Cardiac muscle cell (in vitro differentiated cells and primary cell): ENCODE measurements around the gene PPP1R12A. TPM values are rescaled to one million over a fixed set of nuclear protein-coding genes. Genes with fewer than 3 reads are reported as not detected.
"Not testable (repeated sequence)": the region's sequence is repeated elsewhere in the genome, so short reads cannot be mapped to it uniquely, and the experiment has no call there.

Experiments
- DNase-seq, 2 donors: peaks; one replicate each; pipeline versions ENCODE4 v3.0.0 to v3.0.0-alpha.2; 2010 to 2017; ENCODE audit warnings: low read depth in 1 of 2, low spot score in 1 of 2
- H3K27ac ChIP-seq: fragments of 200-600 bp; sonication (generic); 2 replicates; pipeline ENCODE4 v1.5.1; 2016
- H3K27me3 ChIP-seq: fragments of 200-600 bp; sonication (generic); 2 replicates; pipeline ENCODE4 v1.6.0; 2016; ENCODE audit warnings: control low read depth
- H3K36me3 ChIP-seq: fragments of 200-600 bp; sonication (generic); 2 replicates; pipeline ENCODE4 v1.5.1; 2016; ENCODE audit warnings: control low read depth
- H3K4me1 ChIP-seq: fragments of 200-600 bp; sonication (generic); 2 replicates; pipeline ENCODE4 v1.8.1; 2017; ENCODE audit warnings: low read depth, mild to moderate bottlenecking, mixed run types
- H3K4me3 ChIP-seq: fragments of 200-600 bp; sonication (generic); 2 replicates; pipeline ENCODE4 v1.5.1; 2016; ENCODE audit warnings: mild to moderate bottlenecking
- H3K9me3 ChIP-seq: fragments of 200-600 bp; sonication (generic); 2 replicates; pipeline ENCODE4 v1.5.1; 2017; ENCODE audit warnings: low read depth, mild to moderate bottlenecking, control low read depth
- CTCF ChIP-seq: IDR thresholded peaks from 2 replicates; pipeline ENCODE4 v1.5.1; 2012; ENCODE audit warnings: low read depth, mild to moderate bottlenecking, low read length
- polyA plus RNA-seq: library from polyadenylated mRNA; unstranded; fragments of >200 nt; fragmentation: Nextera tagmentation; extraction: Ambion mirVana; gene quantifications from 2 replicates; pipeline ENCODE4 v1.2.1, GENCODE V29; 2016
- total RNA-seq: library from RNA; depleted of rRNA; stranded (reverse); fragments of >200 nt; gene quantifications from 2 replicates; pipeline ENCODE4 v1.2.3, GENCODE V29; 2016

PPP1R12A gene
- total and polyA plus RNA-seq, 2 experiments from 2014 or later, result 194 to 208 TPM

GRCh38 chr12:79886917-79887519 lies 47.9 kb downstream of the PPP1R12A start:
- H3K27ac ChIP-seq, result no peak overlapping the region
- H3K9me3 ChIP-seq, result no peaks in the 10 kb centered on the region
- peak; percentile 69 for TF ChIP-seq CTCF

GRCh38 chr12:79885911-79886490 lies 48.9 kb downstream of the PPP1R12A start:
- Histone ChIP-seq H3K4me1 (peaks cover 16% of the 10 kb centered on the region), H3K4me3 (no peak overlapping the region), H3K36me3 (no peaks in the 10 kb centered on the region), H3K27ac (no peak overlapping the region), H3K9me3 (no peaks in the 10 kb centered on the region), H3K27me3 (no peaks in the 10 kb centered on the region)
- DNase-seq, result no peak
- no peak for TF ChIP-seq CTCF

More at GRCh38 chr12:79886917-79887519, 47.9 kb downstream of the PPP1R12A start:
- Histone ChIP-seq H3K36me3 (no peaks in the 10 kb centered on the region), H3K4me3 (no peak overlapping the region), H3K27me3 (no peaks in the 10 kb centered on the region), H3K4me1 (peaks cover 22% of the 10 kb centered on the region)
- DNase-seq, result peak in 1 of 2 donors; percentile 74

DNA sequence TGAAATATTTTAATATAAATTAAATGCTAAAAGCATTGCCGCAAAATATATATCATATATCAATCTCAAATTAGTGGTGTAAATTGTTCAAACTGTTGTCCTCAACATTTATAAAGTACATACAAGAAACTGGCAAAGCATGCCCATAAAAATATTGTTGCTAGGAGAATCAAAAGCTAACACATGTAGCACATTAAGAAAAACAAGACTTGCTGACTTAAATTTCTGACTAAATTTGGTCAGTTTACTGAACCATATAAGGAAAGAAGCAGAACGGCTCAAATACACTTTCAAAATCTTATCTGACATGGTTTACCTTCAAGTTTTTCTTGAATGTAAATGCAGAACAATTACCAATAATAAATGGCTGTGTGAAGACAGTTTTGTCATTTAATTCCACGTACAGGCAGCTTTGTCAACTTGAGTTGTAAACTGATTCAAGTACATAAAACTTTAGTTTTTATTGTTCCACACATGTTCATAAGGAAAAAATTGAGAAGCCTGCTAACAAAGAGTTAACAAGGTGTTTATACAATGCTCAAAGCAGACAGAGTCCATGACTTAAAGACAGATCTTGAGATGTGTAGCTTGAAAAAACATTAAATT lies 50.4 kb downstream of the PPP1R12A start:
- H3K27ac ChIP-seq, result peak overlapping the region; percentile 16
- DNase-seq, result no peak
- no peaks in the 10 kb centered on the region for H3K27me3 ChIP-seq
- H3K4me3 ChIP-seq, result no peak overlapping the region
- TF ChIP-seq CTCF, result no peak
- no peaks in the 10 kb centered on the region for H3K36me3 ChIP-seq
- H3K9me3 ChIP-seq, result no peaks in the 10 kb centered on the region
- H3K4me1 ChIP-seq, result peaks cover 14% of the 10 kb centered on the region

GRCh38 chr12:79883216-79883615 lies 51.7 kb downstream of the PPP1R12A start:
- Histone ChIP-seq H3K9me3 (no peaks in the 10 kb centered on the region), H3K4me3 (no peak overlapping the region), H3K27ac (no peak overlapping the region), H3K27me3 (no peaks in the 10 kb centered on the region), H3K36me3 (peaks cover under 1% of the 10 kb centered on the region), H3K4me1 (peaks cover 14% of the 10 kb centered on the region)
- no peak for TF ChIP-seq CTCF
- DNase-seq, result peak in 1 of 2 donors; percentile 21

- DNase-seq, result no peak
- no peaks in the 10 kb centered on the region for H3K9me3 ChIP-seq
- no peaks in the 10 kb centered on the region for H3K27me3 ChIP-seq
- H3K36me3 ChIP-seq, result peaks cover 2% of the 10 kb centered on the region
- peak overlapping the region; percentile 37 for H3K27ac ChIP-seq
- no peak for TF ChIP-seq CTCF
- peaks cover 14% of the 10 kb centered on the region for H3K4me1 ChIP-seq
- no peak overlapping the region for H3K4me3 ChIP-seq
Observed at GRCh38 chr12:79881351-79881750, 53.5 kb downstream of the PPP1R12A start.

- H3K4me3 ChIP-seq, H3K36me3 ChIP-seq, DNase-seq, H3K4me1 ChIP-seq, H3K27me3 ChIP-seq, H3K9me3 ChIP-seq, H3K27ac ChIP-seq: not testable (repeated sequence)
Observed at GRCh38 chr12:79878506-79878905, 56.4 kb downstream of the PPP1R12A start.
